CD4-positive, alpha-beta T cell (primary cell): Measurements from ENCODE around the gene KCTD21. TPM values are rescaled to one million over a fixed set of nuclear protein-coding genes. Genes with fewer than 3 reads are reported as not detected.

ENCODE experiments used
- ATAC-seq: fragments of 200-7000 bp; cut with Tn5 transposase; one replicate; pipeline ENCODE4 v1.10.0; 2022; ENCODE audit warnings: mild to moderate bottlenecking; ENCODE audit not compliant: poor library complexity
- CTCF ChIA-PET: fragments of 350-600 bp; sonication (Branson Sonifier 250); formaldehyde crosslinking; loops from one replicate; lab custom pipeline; 2021; ENCODE audit warnings: antibody characterized with exemption, inconsistent platforms; lab: Charles Lee
- POLR2A ChIA-PET: fragments of 350-600 bp; sonication (Branson Sonifier 250); formaldehyde crosslinking; loops from one replicate; lab custom pipeline; 2021; ENCODE audit warnings: antibody characterized with exemption, inconsistent platforms; lab: Charles Lee
- DNase-seq, 14 experiments: peaks; one replicate each; pipeline ENCODE4 v3.0.0-alpha.2; 2013 to 2020; ENCODE audit warnings: mixed read lengths in 2 of 14
- H3K27ac ChIP-seq, 2 donors: one replicate each; pipeline versions ENCODE4 v1.5.1 to v1.7.0; 2013; ENCODE audit warnings: low read length in 2 of 2, low read depth in 1 of 2, mild to moderate bottlenecking in 1 of 2
- H3K27me3 ChIP-seq, 2 experiments: 1 replicate in 1 of 2; 2 replicates in 1 of 2; pipeline versions ENCODE4 v1.6.1 to v1.7.0; 2013; ENCODE audit warnings: low read length in 2 of 2, control low read depth in 1 of 2, mild to moderate bottlenecking in 1 of 2, moderate library complexity in 1 of 2; ENCODE audit not compliant: insufficient read depth in 2 of 2, control insufficient read depth in 1 of 2
- H3K36me3 ChIP-seq: one replicate; pipeline ENCODE4 v1.6.1; 2013; ENCODE audit warnings: low read length, control low read depth; ENCODE audit not compliant: insufficient read depth
- H3K4me1 ChIP-seq: one replicate; pipeline ENCODE4 v1.6.1; 2013; ENCODE audit warnings: low read length, control low read depth; ENCODE audit not compliant: insufficient read depth
- H3K4me3 ChIP-seq: one replicate; pipeline ENCODE4 v1.5.1; 2013; ENCODE audit warnings: mild to moderate bottlenecking, low read length, moderate library complexity
- H3K9me3 ChIP-seq, 2 experiments: 1 replicate in 1 of 2; 2 replicates in 1 of 2; pipeline versions ENCODE4 v1.6.1 to v1.7.0; 2013; ENCODE audit warnings: low read length in 2 of 2, mild to moderate bottlenecking in 2 of 2, control low read depth in 1 of 2, moderate library complexity in 1 of 2; ENCODE audit not compliant: control insufficient read depth in 1 of 2, insufficient read depth in 1 of 2
- H3K27ac Mint-ChIP-seq: one replicate; pipeline ENCODE4 v1.8.0; 2020; ENCODE audit warnings: mixed read lengths
- H3K27me3 Mint-ChIP-seq: one replicate; pipeline ENCODE4 v1.8.0; 2021; ENCODE audit warnings: mixed read lengths
- H3K36me3 Mint-ChIP-seq: one replicate; pipeline ENCODE4 v1.8.0; 2021; ENCODE audit warnings: low read depth, mixed read lengths
- H3K4me1 Mint-ChIP-seq: one replicate; pipeline ENCODE4 v1.8.0; 2021; ENCODE audit warnings: low read depth, mixed read lengths
- H3K4me3 Mint-ChIP-seq: one replicate; pipeline ENCODE4 v1.8.0; 2020; ENCODE audit warnings: mild to moderate bottlenecking, mixed read lengths
- H3K9me3 Mint-ChIP-seq: one replicate; pipeline ENCODE4 v1.8.0; 2020; ENCODE audit warnings: mixed read lengths
- CTCF ChIP-seq: fragments of 200-600 bp; IDR thresholded peaks from one replicate; pipeline ENCODE4 v1.8.0; 2022; ENCODE audit warnings: antibody characterized with exemption, mild to moderate bottlenecking
- intact Hi-C, 2 experiments: fragments of 100-400 bp; cut with DNase I in 1 of 2; cut with micrococcal nuclease in 1 of 2; formaldehyde crosslinking; loops; one replicate each; pipeline versions ENCODE4 v1.15.1 to v1.9.0; 2023 to 2025; cut with DNase I, micrococcal nuclease
- total RNA-seq, 174 experiments: library from RNA in 2 of 174; stranded (reverse) in 2 of 174; gene quantifications; one replicate each; pipeline ENCODE4 v1.2.3 and lab custom pipeline; 2021 to 2026

The KCTD21 gene
- total RNA-seq, 2 experiments from 2014 or later = 3.5 to 6.5 TPM

DNA sequence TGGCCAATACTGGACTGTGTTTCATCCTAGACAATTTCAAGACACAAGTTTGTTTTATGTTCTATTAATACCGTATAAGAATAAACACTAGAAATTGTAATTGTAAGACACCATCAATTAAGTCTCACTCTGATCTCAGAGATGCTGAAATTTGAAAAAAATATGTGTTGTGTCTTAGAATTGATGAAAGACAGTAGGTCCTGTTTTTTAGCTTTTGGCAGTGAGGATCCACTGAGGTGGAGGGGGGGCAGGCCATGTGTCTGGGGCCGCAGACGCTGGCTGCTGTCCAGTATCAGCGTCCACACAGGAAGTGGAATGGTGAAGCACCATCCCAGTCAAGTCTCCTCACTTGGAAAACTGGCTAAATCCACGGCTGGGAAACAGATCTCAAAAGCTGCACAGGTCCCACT, 26.5 kb downstream of the KCTD21 start:
- H3K27me3 ChIP-seq = no peaks in the 10 kb centered on the region
- H3K4me1 Mint-ChIP-seq = no peaks in the 10 kb centered on the region
- no peak overlapping the region for H3K27ac Mint-ChIP-seq
- H3K4me3 Mint-ChIP-seq = no peak overlapping the region
- no peak for TF ChIP-seq CTCF
- H3K9me3 ChIP-seq = no peaks in the 10 kb centered on the region
- H3K4me3 ChIP-seq = no peak overlapping the region
- H3K27ac ChIP-seq = no peak overlapping the region
- H3K36me3 ChIP-seq = no peaks in the 10 kb centered on the region
- H3K4me1 ChIP-seq = no peaks in the 10 kb centered on the region
- DNase-seq = no peak
- ChIA-PET POLR2A (no interaction called here), CTCF (no interaction called here)
- intact Hi-C loops = no loop called here
- no peak for ATAC-seq
- no peaks in the 10 kb centered on the region for H3K27me3 Mint-ChIP-seq
- H3K36me3 Mint-ChIP-seq = no peaks in the 10 kb centered on the region
- H3K9me3 Mint-ChIP-seq = no peaks in the 10 kb centered on the region

- Histone ChIP-seq H3K4me1 (no peaks in the 10 kb centered on the region), H3K9me3 (no peaks in the 10 kb centered on the region), H3K27ac (no peak overlapping the region), H3K27me3 (no peaks in the 10 kb centered on the region), H3K4me3 (no peak overlapping the region), H3K36me3 (no peaks in the 10 kb centered on the region)
- no peak for ATAC-seq
- H3K9me3 Mint-ChIP-seq = no peaks in the 10 kb centered on the region
- no peak for TF ChIP-seq CTCF
- POLR2A ChIA-PET = no interaction called here
- intact Hi-C loops = no loop called here
- H3K4me3 Mint-ChIP-seq = no peak overlapping the region
- H3K36me3 Mint-ChIP-seq = no peaks in the 10 kb centered on the region
- H3K27ac Mint-ChIP-seq = no peak overlapping the region
- CTCF ChIA-PET = no interaction called here
- DNase-seq = no peak
- no peaks in the 10 kb centered on the region for H3K4me1 Mint-ChIP-seq
- H3K27me3 Mint-ChIP-seq = no peaks in the 10 kb centered on the region
These were observed 27.1 kb downstream of the KCTD21 start for GRCh38 chr11:78161346-78161745.

- no peaks in the 10 kb centered on the region for H3K9me3 Mint-ChIP-seq
- H3K36me3 ChIP-seq = no peaks in the 10 kb centered on the region
- no peak overlapping the region for H3K4me3 ChIP-seq
- H3K36me3 Mint-ChIP-seq = no peaks in the 10 kb centered on the region
- CTCF ChIA-PET = no interaction called here
- ATAC-seq (no peak), DNase-seq (no peak)
- no peaks in the 10 kb centered on the region for H3K27me3 ChIP-seq
- no peaks in the 10 kb centered on the region for H3K4me1 Mint-ChIP-seq
- intact Hi-C loops = no loop called here
- no peak for TF ChIP-seq CTCF
- POLR2A ChIA-PET = no interaction called here
- H3K27me3 Mint-ChIP-seq = no peaks in the 10 kb centered on the region
- no peak overlapping the region for H3K4me3 Mint-ChIP-seq
- no peak overlapping the region for H3K27ac Mint-ChIP-seq
- no peaks in the 10 kb centered on the region for H3K9me3 ChIP-seq
- no peaks in the 10 kb centered on the region for H3K4me1 ChIP-seq
- H3K27ac ChIP-seq = no peak overlapping the region
These were observed 27.9 kb downstream of the KCTD21 start for GRCh38 chr11:78160557-78160956.
